GM12878 (cell line): ENCODE data around the gene MLPH. TPM values are rescaled to one million over a fixed set of nuclear protein-coding genes. Genes with fewer than 3 reads are reported as not detected.

ENCODE experiments used
- ATAC-seq: fragments of 200-7000 bp; cut with Tn5 transposase; 3 replicates; pipeline ENCODE4 v1.9.1; 2020; ENCODE audit warnings: mild to moderate bottlenecking, moderate library complexity
- BruUV-seq: library from RNA; stranded (reverse); fragments of 400-500 nt; replicated peaks from 2 replicates; lab custom pipeline; 2021; lab: Mats Ljungman, UMichigan
- CTCF ChIA-PET: fragments of 300-600 bp; sonication (Branson Sonifier 250); formaldehyde crosslinking; extraction: SDS; loops from one replicate; lab custom pipeline; 2021; ENCODE audit warnings: inconsistent platforms; lab: Yijun Ruan, JAX
- POLR2A ChIA-PET: fragments of 350-600 bp; formaldehyde crosslinking; extraction: SDS; loops from one replicate; lab custom pipeline; 2021; ENCODE audit warnings: inconsistent platforms; lab: Charles Lee
- RAD21 ChIA-PET: fragments of 300-600 bp; sonication (Branson Sonifier 250); formaldehyde crosslinking; loops from one replicate; lab custom pipeline; 2023; ENCODE audit warnings: antibody characterized with exemption; ENCODE audit not compliant: unreplicated experiment; lab: Charles Lee
- SMC1A ChIA-PET: fragments of 300-600 bp; sonication (Branson Sonifier 250); formaldehyde crosslinking; loops from one replicate; lab custom pipeline; 2023; ENCODE audit not compliant: unreplicated experiment, uncharacterized antibody; lab: Charles Lee
- DNase-seq: peaks from one replicate; pipeline ENCODE4 v3.0.0-alpha.2; 2011; ENCODE audit warnings: low read depth, low spot score
- FAIRE-seq: peaks from 3 replicates; lab custom pipeline; 2011; peaks lifted over from hg19 to GRCh38; lab: Jason Lieb, UNC
- H2AFZ ChIP-seq: 2 replicates; pipeline ENCODE4 v1.6.0; 2011; ENCODE audit warnings: low read depth, low read length, control low read depth; ENCODE audit not compliant: control insufficient read depth
- H3K27ac ChIP-seq: 2 replicates; pipeline ENCODE4 v1.5.1; 2011; ENCODE audit warnings: control low read depth; ENCODE audit not compliant: control insufficient read depth, insufficient read depth
- H3K27me3 ChIP-seq, 2 experiments: replicated peaks in 1 of 2; 2 replicates each; pipeline versions ENCODE4 v1.6.0 to v1.6.1; 2011; ENCODE audit warnings: low read length in 1 of 2; ENCODE audit not compliant: control insufficient read depth in 2 of 2, insufficient read depth in 2 of 2
- H3K36me3 ChIP-seq, 2 experiments: 2 replicates each; pipeline ENCODE4 v1.5.1; 2011; ENCODE audit warnings: low read length in 1 of 2; ENCODE audit not compliant: control insufficient read depth in 2 of 2, insufficient read depth in 2 of 2
- H3K4me1 ChIP-seq: 2 replicates; pipeline ENCODE4 v1.6.1; 2011; ENCODE audit warnings: mild to moderate bottlenecking, low read length, moderate library complexity, mixed read lengths; ENCODE audit not compliant: control insufficient read depth, insufficient read depth
- H3K4me2 ChIP-seq: 2 replicates; pipeline ENCODE4 v1.6.0; 2011; ENCODE audit warnings: control low read depth; ENCODE audit not compliant: control insufficient read depth, insufficient read depth
- H3K4me3 ChIP-seq: fragments of 200-600 bp; sonication (generic); 2 replicates; pipeline ENCODE4 v1.5.1; 2016
- H3K79me2 ChIP-seq: 2 replicates; pipeline ENCODE4 v1.6.0; 2011; ENCODE audit warnings: low read length; ENCODE audit not compliant: control insufficient read depth, insufficient read depth
- H3K9ac ChIP-seq: 2 replicates; pipeline ENCODE4 v1.8.0; 2011; ENCODE audit warnings: low read length, control low read depth, mixed read lengths; ENCODE audit not compliant: control insufficient read depth, insufficient read depth
- H3K9me3 ChIP-seq: replicated peaks from 3 replicates; pipeline ENCODE4 v1.5.1; 2011; ENCODE audit warnings: mild to moderate bottlenecking, low read length; ENCODE audit not compliant: control insufficient read depth, insufficient read depth
- H4K20me1 ChIP-seq: 2 replicates; pipeline ENCODE4 v1.6.0; 2011; ENCODE audit not compliant: control insufficient read depth, insufficient read depth
- CEBPZ ChIP-seq: fragments of 150-350 bp; IDR thresholded peaks from 2 replicates; pipeline ENCODE4 v1.6.1; 2016; ENCODE audit warnings: low read depth, low read length
- IRF4 ChIP-seq: IDR thresholded peaks from 2 replicates; pipeline ENCODE4 v1.6.1; 2011; ENCODE audit warnings: low read depth, low read length
- JUNB ChIP-seq: IDR thresholded peaks from 2 replicates; pipeline ENCODE4 v1.6.1; 2016; ENCODE audit warnings: antibody characterized with exemption, mild to moderate bottlenecking
- MEF2A ChIP-seq: IDR thresholded peaks from 2 replicates; pipeline ENCODE4 v1.6.1; 2011; ENCODE audit warnings: low read depth, mild to moderate bottlenecking, low read length, moderate library complexity; ENCODE audit not compliant: insufficient read depth
- SMARCA5 ChIP-seq: fragments of 450-650 bp; IDR thresholded peaks from 2 replicates; pipeline ENCODE4 v1.6.1; 2017; ENCODE audit warnings: mild to moderate bottlenecking
- STAT1 ChIP-seq: fragments of 450-650 bp; conservative IDR thresholded peaks from 2 replicates; pipeline ENCODE4 v1.6.1; 2014; ENCODE audit warnings: antibody characterized with exemption, mild to moderate bottlenecking
- SUPT20H ChIP-seq: IDR thresholded peaks from 2 replicates; pipeline ENCODE4 v1.6.1; 2011; ENCODE audit warnings: low read depth, mild to moderate bottlenecking, low read length, moderate library complexity, borderline replicate concordance; ENCODE audit not compliant: control insufficient read depth
- TCF7 ChIP-seq: IDR thresholded peaks from 2 replicates; pipeline ENCODE4 v1.6.1; 2014; ENCODE audit warnings: antibody characterized with exemption, borderline replicate concordance
- WGBS: methylation state at CpG from one replicate; pipeline ENCODE4 v1.1.6; 2016; ENCODE audit warnings: low lambda C conversion rate; ENCODE audit not compliant: insufficient replicate concordance, insufficient coverage; ENCODE audit errors: missing lambda C conversion rate; 5-methylcytosine and 5-hydroxymethylcytosine counted together
- in situ Hi-C: fragments of 300-500 bp; cut with MboI; formaldehyde crosslinking; loops from 9 replicates; pipeline ENCODE4 v1.14.3; 2018; ENCODE audit warnings: mixed read lengths
- intact Hi-C: fragments of 100-400 bp; cut with micrococcal nuclease; formaldehyde crosslinking; loops from one replicate; pipeline ENCODE4 v1.14.2; 2022; ENCODE audit not compliant: unreplicated experiment
- polyA plus RNA-seq, 11 experiments: library from polyadenylated mRNA; depleted of rRNA in 4 of 11; unstranded in 6 of 11; stranded (reverse) in 5 of 11; fragments of >200 nt; fragmentation: Nextera tagmentation in 4 of 11; fragmentation: Illumina TruSeq in 1 of 11; extraction: Ambion mirVana in 4 of 11; extraction: Trizol in 1 of 11; gene quantifications; 1 replicate in 1 of 11; 2 replicates in 10 of 11; pipeline versions ENCODE4 v1.2.1 to v1.2.3, GENCODE V29; 2011 to 2016; ENCODE audit warnings: inconsistent platforms in 2 of 11, missing spikeins in 2 of 11, low read depth in 1 of 11
- total RNA-seq, 4 experiments: library from RNA; depleted of rRNA in 3 of 4; stranded (reverse); fragments of >200 nt in 3 of 4; fragmentation: Illumina TruSeq in 1 of 4; extraction: Trizol in 1 of 4; gene quantifications; 2 replicates each; pipeline versions ENCODE4 v1.2.1 to v1.2.3, GENCODE V29; 2013 to 2021

The MLPH gene
- total and polyA plus RNA-seq, 10 of the 15 experiments (the other 5 are each of a cell fraction or from before 2014, with no cell fraction given) = 0.16 to 0.85 TPM; not detected in 8

- TF ChIP-seq CEBPZ (no peak), MEF2A (no peak), TCF7 (no peak), JUNB (no peak), SMARCA5 (no peak)
Observed at GRCh38 chr2:237538001-237538720, 51.1 kb downstream of the MLPH start (continued).

DNA sequence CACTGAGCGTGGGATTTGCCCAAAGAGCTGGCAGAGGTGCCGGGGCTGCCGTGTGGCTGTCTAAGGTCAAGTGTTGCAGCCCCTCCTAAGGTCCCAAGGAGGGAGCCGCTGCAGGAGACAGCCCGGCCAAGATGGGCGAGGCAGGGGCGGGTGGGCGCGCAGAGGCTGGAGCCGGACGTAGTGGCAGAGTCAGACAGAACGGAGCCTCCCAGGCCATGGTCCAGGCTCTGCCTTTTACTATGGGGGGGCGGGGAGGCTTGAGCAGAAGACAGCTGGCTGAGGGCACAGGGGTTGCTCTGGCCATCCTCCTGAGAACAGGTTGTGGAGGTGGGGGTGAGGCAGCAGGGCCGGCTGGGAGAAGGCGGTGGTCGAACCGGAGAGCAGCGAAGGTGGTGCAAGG, 51.9 kb downstream of the MLPH start:
- WGBS = 94% methylated on average over 8 of the region's 18 CpGs
- H3K79me2 ChIP-seq = no peaks in the 10 kb centered on the region
- CTCF ChIA-PET = interaction anchor here (0.5 to 2.0 kb wide), 3 partner anchors 26 to 152 kb away, joined by 3 to 9 read pairs (median 5); no protein-coding TSS in a partner anchor
- intact Hi-C loops = no loop called here
- RAD21 ChIA-PET = no interaction called here
- no peak overlapping the region for H3K4me3 ChIP-seq
- no peak for FAIRE-seq
- H3K9ac ChIP-seq = no peak overlapping the region
- H2AFZ ChIP-seq = no peak overlapping the region
- DNase-seq = no peak
- in situ Hi-C loops = no loop called here
- TF ChIP-seq STAT1 (no peak), IRF4 (no peak), SUPT20H (no peak)
- H3K4me2 ChIP-seq = no peak overlapping the region
- no peaks in the 10 kb centered on the region for H4K20me1 ChIP-seq
- peaks cover 0 to 3% of the 10 kb centered on the region in 2 experiments; a peak in 1 of 4 replicates for H3K27me3 ChIP-seq
- BruUV-seq = no TSS peak
- POLR2A ChIA-PET = no interaction called here
- no peaks in the 10 kb centered on the region for H3K36me3 ChIP-seq
- SMC1A ChIA-PET = interaction anchor here (1.1 to 3.5 kb wide), 3 partner anchors 12 to 26 kb away, joined by 3 to 16 read pairs (median 11); no protein-coding TSS in a partner anchor
- no peak for ATAC-seq
- H3K4me1 ChIP-seq = peaks cover 6% of the 10 kb centered on the region; the same call in 1 of the 2 replicates
- no peaks in the 10 kb centered on the region; the same call in 2 of the 3 replicates for H3K9me3 ChIP-seq
- no peak overlapping the region for H3K27ac ChIP-seq
